ENCODE data around the gene C1D. TPM values are rescaled to one million over a fixed set of nuclear protein-coding genes. Genes with fewer than 3 reads are reported as not detected.
"Not testable (repeated sequence)": the region's sequence is repeated elsewhere in the genome, so short reads cannot be mapped to it uniquely, and the experiment has no call there.

Gene C1D
- total RNA-seq, 1 donor from 2014 or later, result 66.6 TPM

DNA sequence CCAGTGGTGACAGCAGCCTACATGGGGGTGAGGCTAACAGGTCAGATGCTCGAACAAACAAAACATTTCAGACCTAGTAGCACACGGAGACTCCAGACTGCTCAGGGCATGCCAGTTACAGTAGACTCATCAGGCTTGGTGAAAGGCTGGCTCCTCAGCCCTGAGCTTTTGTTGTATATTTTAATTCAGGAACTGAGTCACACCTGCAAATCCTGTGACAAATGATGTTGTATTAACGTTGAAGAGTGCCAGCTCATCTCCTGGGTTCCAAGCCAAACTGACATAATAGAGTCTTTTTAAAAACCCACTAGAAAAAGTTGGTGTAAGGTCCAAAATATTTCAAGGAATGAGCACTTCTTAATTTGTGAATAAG is 65.3 kb downstream of the C1D start:
- Mint-ChIP-seq H3K27ac (no peak overlapping the region), H3K4me3 (no peak overlapping the region), H3K4me1 (peaks cover 2% of the 10 kb centered on the region), H3K36me3 (peaks cover 1% of the 10 kb centered on the region), H3K9me3 (peaks cover 19% of the 10 kb centered on the region), H3K27me3 (ENCODE audit: insufficient read depth, low read depth) (peaks cover 4% of the 10 kb centered on the region)
- Histone ChIP-seq H2AFZ (replicated peaks) (no peak overlapping the region), H3K9ac (no peak overlapping the region), H3F3A (ENCODE audit: low read depth) (no peaks in the 10 kb centered on the region), H4K20me1 (ENCODE audit: low read depth) (no peaks in the 10 kb centered on the region), H3K36me3 (no peaks in the 10 kb centered on the region), H3K27me3 (no peaks in the 10 kb centered on the region), H3K4me3 (no peak overlapping the region), H3K4me1 (no peaks in the 10 kb centered on the region), H3K79me2 (ENCODE audit: low read depth) (no peaks in the 10 kb centered on the region), H3K9me3 (ENCODE audit: low read depth) (no peaks in the 10 kb centered on the region), H3K27ac (no peak overlapping the region), H3K4me2 (no peak overlapping the region)
- no peak for DNase-seq (ENCODE audit: low spot score)
- TF ChIP-seq EZH2phosphoT487 (IDR thresholded peaks at IDR 0.05) (no peak), EZH2 (IDR thresholded peaks at IDR 0.05) (no peak)
- TF ChIP-seq, protein P1, sequence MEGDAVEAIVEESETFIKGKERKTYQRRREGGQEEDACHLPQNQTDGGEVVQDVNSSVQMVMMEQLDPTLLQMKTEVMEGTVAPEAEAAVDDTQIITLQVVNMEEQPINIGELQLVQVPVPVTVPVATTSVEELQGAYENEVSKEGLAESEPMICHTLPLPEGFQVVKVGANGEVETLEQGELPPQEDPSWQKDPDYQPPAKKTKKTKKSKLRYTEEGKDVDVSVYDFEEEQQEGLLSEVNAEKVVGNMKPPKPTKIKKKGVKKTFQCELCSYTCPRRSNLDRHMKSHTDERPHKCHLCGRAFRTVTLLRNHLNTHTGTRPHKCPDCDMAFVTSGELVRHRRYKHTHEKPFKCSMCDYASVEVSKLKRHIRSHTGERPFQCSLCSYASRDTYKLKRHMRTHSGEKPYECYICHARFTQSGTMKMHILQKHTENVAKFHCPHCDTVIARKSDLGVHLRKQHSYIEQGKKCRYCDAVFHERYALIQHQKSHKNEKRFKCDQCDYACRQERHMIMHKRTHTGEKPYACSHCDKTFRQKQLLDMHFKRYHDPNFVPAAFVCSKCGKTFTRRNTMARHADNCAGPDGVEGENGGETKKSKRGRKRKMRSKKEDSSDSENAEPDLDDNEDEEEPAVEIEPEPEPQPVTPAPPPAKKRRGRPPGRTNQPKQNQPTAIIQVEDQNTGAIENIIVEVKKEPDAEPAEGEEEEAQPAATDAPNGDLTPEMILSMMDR (IDR thresholded peaks at IDR 0.05), result no peak

DNA sequence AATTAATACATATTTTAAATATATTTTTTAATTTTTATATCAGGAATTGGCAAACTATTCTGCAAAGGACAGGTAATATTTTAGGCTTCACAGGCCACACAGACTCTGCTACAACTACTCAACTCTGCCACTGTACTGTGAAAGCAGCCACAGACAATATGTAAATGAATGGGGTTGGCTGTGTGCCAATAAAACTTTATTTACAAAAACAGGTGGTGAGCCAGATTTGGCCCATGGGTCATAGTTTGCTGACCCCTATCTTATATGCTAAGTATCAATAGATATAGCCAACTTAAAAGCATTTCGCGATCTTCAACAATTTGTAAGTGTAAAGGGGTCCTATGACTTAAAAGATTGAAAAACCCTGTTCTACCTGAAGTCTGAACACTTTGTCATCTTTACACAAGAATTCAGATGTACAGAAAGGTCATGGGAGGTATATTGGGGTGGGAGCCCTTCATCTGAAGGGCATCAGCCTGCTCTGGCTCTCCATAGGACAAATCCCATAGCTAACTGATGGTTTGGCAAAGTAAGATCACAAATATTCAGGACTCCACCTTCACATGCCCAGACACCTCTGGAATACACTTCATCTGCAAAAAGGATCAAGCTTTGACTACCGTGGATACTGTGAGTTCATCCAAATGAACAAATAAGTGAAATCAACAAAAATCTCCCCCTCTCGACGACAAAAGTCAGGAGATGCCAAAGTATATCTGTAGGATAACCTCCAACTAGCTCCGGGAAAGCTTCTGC is 65.9 kb downstream of the C1D start:
- Histone ChIP-seq H2AFZ (replicated peaks) (no peak overlapping the region), H3K9ac (no peak overlapping the region), H3K4me1 (no peaks in the 10 kb centered on the region), H3K9me3 (ENCODE audit: low read depth) (no peaks in the 10 kb centered on the region), H3K79me2 (ENCODE audit: low read depth) (no peaks in the 10 kb centered on the region), H4K20me1 (ENCODE audit: low read depth) (no peaks in the 10 kb centered on the region), H3K27me3 (no peaks in the 10 kb centered on the region), H3F3A (ENCODE audit: low read depth) (no peaks in the 10 kb centered on the region), H3K4me2 (no peak overlapping the region), H3K36me3 (no peaks in the 10 kb centered on the region), H3K4me3 (no peak overlapping the region), H3K27ac (no peak overlapping the region)
- Mint-ChIP-seq H3K27me3 (ENCODE audit: insufficient read depth, low read depth) (peaks cover 4% of the 10 kb centered on the region), H3K4me3 (no peak overlapping the region), H3K4me1 (peaks cover 2% of the 10 kb centered on the region), H3K9me3 (peaks cover 19% of the 10 kb centered on the region), H3K27ac (no peak overlapping the region), H3K36me3 (peaks cover 1% of the 10 kb centered on the region)
- DNase-seq (ENCODE audit: low spot score), result no peak
- no peak for TF ChIP-seq EZH2 (IDR thresholded peaks at IDR 0.05)
- TF ChIP-seq, protein P1 (IDR thresholded peaks at IDR 0.05), result no peak
- TF ChIP-seq EZH2phosphoT487 (IDR thresholded peaks at IDR 0.05), result no peak

DNA sequence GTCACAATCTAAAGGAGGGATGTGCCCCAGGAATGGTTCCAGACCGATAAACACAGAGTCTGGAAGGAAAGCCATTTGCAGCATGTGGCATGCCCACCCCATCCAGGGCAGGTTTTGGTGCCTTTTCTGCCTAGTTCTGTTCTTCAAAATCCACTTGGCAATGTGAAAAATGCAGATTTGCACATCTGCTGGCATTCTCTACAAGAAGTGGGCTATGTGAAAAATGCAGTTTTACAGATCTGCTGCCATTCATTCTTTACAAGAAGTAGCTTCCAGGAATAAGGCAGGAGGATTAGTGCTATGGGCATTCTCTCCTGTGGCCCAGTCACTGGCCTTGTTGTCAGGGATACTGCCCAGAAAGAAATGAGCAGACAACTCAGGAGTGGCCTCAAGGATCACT is 68.1 kb downstream of the C1D start:
- H3K4me1 Mint-ChIP-seq, result peaks cover 2% of the 10 kb centered on the region
- no peaks in the 10 kb centered on the region for H3K27me3 ChIP-seq
- no peaks in the 10 kb centered on the region for H3K27me3 Mint-ChIP-seq (ENCODE audit: insufficient read depth, low read depth)
- H3K9me3 ChIP-seq (ENCODE audit: low read depth), result no peaks in the 10 kb centered on the region
- no peak overlapping the region for H3K4me3 ChIP-seq
- H4K20me1 ChIP-seq (ENCODE audit: low read depth), result no peaks in the 10 kb centered on the region
- no peaks in the 10 kb centered on the region for H3F3A ChIP-seq (ENCODE audit: low read depth)
- no peak overlapping the region for H3K27ac ChIP-seq
- H3K4me1 ChIP-seq, result no peaks in the 10 kb centered on the region
- DNase-seq (ENCODE audit: low spot score), result no peak
- H3K36me3 ChIP-seq, result no peaks in the 10 kb centered on the region
- no peak overlapping the region for H2AFZ ChIP-seq (replicated peaks)
- H3K9me3 Mint-ChIP-seq, result peaks cover 14% of the 10 kb centered on the region
- no peak overlapping the region for H3K27ac Mint-ChIP-seq
- H3K4me3 Mint-ChIP-seq, result no peak overlapping the region
- H3K4me2 ChIP-seq, result no peak overlapping the region
- H3K79me2 ChIP-seq (ENCODE audit: low read depth), result no peaks in the 10 kb centered on the region
- peaks cover 1% of the 10 kb centered on the region for H3K36me3 Mint-ChIP-seq
- no peak overlapping the region for H3K9ac ChIP-seq
- TF ChIP-seq, protein P1 (IDR thresholded peaks at IDR 0.05), result no peak
- TF ChIP-seq EZH2phosphoT487 (IDR thresholded peaks at IDR 0.05), result no peak
- no peak for TF ChIP-seq EZH2 (IDR thresholded peaks at IDR 0.05)

DNA sequence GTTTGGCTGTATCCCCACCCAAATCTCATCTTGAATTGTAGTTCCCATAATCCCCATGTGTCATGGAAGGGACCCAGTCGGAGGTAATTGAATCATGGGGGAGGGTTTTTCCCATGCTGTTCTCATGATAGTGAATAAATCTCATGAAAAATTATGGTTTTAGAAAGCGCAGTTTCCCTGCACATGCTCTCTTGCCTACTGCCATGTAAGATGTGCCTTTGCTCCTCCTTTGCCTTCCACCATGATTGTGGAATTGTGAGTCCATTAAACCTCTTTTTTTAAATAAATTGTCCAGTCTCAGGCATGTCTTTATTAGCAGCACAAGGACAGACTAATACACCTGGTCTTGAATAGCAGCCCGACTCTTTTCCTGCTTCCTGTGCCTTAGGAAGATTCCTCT is 68.7 kb downstream of the C1D start:
- not testable (repeated sequence) for H3K4me3 ChIP-seq

More for the DNA sequence above, 68.7 kb downstream of the C1D start:
- H4K20me1 ChIP-seq (ENCODE audit: low read depth); H3F3A ChIP-seq (ENCODE audit: low read depth); H2AFZ ChIP-seq (replicated peaks); H3K9me3 ChIP-seq (ENCODE audit: low read depth); H3K4me1 ChIP-seq; H3K27me3 ChIP-seq; H3K27ac ChIP-seq; H3K27me3 Mint-ChIP-seq (ENCODE audit: insufficient read depth, low read depth); H3K4me1 Mint-ChIP-seq; H3K36me3 Mint-ChIP-seq; H3K79me2 ChIP-seq (ENCODE audit: low read depth); DNase-seq (ENCODE audit: low spot score); H3K36me3 ChIP-seq; H3K9ac ChIP-seq; H3K4me3 Mint-ChIP-seq; H3K4me2 ChIP-seq: not testable (repeated sequence)
- peaks cover 14% of the 10 kb centered on the region for H3K9me3 Mint-ChIP-seq
- peak overlapping the region; percentile 65 for H3K27ac Mint-ChIP-seq

Measured in neural progenitor cell (in vitro differentiated cells).